GM21619 (cell line): ENCODE data around the gene NFATC2.
A peak's percentile ranks its signal among the peaks of the same experiment; 100 is the strongest.

Source experiments
- ATAC-seq: cut with Tn5 transposase; IDR thresholded peaks from one replicate; pipeline ENCODE4 v1.9.1; 2021; ENCODE audit not compliant: unreplicated experiment

NFATC2 gene

DNA sequence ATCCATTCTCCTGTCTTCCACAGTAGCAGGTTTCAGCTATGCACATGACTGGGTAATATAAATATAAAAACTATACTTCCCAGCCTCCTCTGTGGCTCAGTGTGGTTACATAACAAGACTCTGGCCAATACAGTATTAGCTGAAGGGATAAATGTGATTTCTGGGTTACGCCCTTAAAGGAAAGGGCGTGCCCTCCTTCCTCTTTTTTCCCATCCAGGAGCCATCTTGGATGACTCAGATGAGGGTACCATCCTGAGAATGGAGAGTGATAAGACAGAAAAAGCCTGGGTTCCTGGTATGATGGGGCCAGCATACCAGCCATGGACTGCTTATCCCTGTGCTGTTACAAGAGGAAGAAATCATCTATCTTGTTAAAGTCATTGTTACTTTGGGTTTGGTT, 123.3 kb downstream of the NFATC2 start:
- no peak for ATAC-seq

- no peak for ATAC-seq
These were observed 124.4 kb downstream of the NFATC2 start for GRCh38 chr20:51418137-51418529.

DNA sequence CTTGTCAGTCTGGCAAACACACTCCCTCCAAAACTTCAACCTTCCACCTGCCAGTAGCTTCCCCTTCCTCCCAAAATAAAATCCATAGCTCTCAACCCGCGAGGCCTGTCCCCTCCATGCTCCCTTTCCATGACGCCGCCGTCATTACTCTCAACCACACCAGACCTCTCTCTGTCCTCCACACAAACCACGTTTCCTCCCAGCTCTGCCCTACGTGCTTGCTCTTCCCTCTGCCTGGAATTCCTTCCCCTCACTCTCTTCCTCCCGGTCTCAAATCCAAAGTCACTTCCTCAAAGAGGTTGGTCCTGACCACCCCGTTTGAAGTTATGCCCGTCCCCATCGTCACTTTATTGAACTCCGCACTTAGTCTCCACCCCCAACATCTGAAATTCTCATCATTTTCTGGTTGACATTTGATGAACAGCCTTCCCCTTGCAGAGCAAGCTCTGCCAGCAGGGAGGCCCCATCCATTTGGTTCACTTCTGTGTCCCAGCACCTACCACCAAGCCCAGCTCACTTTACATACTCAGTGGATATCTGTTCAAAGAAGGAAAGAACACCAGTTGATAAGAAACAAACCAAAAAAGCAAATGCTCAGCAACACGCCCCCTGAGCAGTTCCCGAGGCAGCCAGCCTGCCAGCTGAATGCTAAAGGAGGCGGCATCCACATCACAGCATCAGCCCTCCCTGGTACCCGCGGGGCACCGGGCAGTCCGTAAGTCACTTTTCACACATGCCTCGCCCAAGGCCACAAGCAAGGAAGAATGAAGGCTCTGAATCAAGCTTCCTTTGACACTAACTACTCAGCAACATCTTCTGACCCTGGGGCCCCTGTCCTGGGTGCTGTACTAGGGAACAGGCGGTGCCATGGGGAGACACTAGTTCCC, 125.0 kb downstream of the NFATC2 start:
- ATAC-seq = no peak

DNA sequence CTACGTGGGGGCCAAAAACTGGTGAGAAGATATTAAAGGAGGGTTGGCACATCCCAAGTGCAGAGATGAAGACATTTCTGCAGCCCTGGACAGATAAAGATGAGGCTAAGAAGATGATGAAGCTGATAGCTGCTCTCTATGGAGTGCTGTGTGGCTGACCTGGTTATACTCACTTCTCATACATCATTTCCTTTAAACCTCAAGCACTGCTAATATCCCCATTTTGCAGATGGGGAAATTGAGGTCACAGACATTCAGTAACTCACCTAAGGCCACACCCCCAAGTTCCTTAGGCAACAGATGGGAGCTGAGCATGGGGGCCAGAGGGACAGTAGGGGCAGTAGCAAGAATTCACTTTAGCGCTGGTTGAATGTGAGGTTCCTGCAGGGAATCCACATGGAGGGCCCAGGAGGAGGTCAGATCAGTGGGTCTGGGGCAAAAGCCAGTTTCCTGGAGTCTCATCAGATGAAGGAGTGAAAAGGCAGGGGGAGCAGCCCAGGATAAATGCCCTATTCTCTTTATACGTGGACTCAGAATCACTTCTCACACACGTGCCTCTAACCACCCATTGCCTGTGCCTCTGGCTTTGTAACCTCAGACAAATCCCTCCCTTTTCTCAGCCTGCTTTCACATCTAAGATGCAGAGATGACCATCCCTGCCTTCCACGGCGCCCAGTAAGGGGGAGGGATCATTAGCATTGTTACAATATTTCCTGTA, 125.8 kb downstream of the NFATC2 start:
- ATAC-seq = no peak

GRCh38 chr20:51413857-51414256, 128.7 kb downstream of the NFATC2 start:
- peak; percentile 49 for ATAC-seq

DNA sequence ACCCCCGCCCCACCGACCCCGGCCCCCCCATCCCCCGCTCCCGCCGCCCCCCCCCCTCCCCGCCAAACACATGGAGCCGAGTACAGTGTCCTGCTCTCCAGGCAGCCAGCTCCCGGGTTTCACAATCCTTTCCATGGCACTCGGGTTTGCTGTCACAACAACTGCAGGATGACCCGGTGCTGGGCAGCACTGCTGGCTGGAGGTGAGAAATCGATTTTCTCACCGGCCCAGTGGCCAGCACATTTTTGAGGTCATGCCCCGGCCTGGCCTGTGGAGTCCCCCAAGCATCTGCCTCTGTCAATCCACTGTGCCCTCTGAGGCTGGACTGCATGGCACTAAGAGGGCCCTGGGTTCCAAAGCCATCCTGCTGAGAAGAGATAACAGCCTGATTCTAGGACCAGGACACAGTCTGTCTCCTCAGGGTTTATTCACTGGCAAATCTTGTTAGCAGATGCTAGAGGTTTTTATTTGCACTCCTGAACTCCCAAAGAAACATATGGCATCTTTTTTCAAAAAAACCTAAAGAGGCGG, 129.5 kb downstream of the NFATC2 start:
- ATAC-seq = no peak

DNA sequence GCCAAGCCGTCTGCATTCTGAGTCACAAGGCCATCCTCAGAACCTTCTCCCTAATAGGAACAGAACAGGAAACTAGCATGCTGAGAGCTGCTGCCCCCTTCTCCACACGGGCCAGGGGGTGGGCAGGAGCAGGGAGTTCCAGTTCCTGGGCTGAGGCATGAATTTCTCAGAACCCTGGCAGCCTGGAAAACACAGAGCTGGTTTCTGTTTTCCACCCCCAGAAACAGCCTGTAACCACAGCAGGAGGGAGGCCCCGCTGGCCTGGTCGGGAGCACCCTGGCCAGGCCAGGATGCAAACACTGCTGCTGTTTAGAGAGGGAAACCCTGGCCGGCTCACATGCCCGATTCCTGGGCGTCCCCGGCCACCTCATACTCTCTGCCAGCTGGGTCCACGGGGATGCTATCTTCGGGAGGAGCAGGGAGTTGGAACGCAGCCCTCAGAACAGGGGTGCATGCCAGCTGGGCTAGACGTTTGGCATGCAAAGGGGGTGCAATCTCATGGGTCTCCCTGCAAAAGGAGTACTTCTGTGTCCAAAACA, 130.1 kb downstream of the NFATC2 start:
- ATAC-seq = no peak

DNA sequence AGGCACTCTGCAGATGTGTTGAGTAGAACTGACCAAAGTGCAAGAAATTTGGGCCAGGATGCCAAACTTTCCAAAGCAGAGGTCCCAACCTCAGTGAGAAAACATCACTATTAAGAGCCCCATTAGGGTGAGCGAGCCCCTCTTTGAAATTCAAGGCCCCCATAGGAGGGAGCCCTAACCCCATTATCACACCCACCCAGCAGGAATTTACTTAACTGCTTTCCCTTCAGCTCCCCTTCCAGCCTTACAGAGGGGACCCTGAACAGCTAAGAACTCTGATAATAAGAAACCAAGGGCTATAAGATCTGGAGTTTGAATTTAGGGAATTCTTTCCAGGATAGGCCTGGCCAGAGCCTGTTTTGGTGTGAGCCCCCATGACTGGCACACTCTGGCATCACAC, 130.6 kb downstream of the NFATC2 start:
- ATAC-seq = no peak

GRCh38 chr20:51410586-51411325, 131.8 kb downstream of the NFATC2 start:
- ATAC-seq = no peak

DNA sequence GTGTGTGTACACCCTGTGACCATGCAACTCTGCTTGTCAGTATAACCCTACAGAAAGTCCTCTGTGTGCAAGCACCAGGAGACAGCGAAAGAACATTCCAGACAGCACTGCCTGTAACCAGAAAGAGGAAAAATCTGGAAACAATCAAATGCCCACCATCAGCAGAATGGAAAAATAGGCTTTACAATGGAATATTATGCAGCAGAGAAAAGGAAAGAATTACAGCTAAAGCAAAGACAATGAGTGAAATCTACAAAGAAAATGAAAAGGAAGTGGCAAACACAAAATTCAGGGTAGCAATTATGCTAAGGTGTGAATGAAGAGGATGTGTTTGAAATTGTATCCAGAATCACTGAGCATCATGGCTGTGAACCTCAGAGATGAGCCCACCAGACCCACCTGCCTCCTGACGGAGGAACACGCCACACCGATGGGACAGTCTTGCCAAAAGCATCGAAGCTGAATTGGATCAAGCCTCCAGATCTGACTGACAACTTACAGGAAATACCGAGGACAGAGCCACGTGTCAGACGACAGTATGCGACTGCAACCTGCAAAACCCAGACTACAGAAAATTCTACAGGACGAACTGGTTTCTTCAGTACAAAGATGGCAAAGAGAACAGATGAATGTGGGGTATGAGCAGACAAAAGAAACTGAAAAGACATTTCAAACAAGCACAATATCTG, 133.2 kb downstream of the NFATC2 start:
- no peak for ATAC-seq

- ATAC-seq = peak; percentile 74
These were observed 138.0 kb downstream of the NFATC2 start for GRCh38 chr20:51404297-51405060.

DNA sequence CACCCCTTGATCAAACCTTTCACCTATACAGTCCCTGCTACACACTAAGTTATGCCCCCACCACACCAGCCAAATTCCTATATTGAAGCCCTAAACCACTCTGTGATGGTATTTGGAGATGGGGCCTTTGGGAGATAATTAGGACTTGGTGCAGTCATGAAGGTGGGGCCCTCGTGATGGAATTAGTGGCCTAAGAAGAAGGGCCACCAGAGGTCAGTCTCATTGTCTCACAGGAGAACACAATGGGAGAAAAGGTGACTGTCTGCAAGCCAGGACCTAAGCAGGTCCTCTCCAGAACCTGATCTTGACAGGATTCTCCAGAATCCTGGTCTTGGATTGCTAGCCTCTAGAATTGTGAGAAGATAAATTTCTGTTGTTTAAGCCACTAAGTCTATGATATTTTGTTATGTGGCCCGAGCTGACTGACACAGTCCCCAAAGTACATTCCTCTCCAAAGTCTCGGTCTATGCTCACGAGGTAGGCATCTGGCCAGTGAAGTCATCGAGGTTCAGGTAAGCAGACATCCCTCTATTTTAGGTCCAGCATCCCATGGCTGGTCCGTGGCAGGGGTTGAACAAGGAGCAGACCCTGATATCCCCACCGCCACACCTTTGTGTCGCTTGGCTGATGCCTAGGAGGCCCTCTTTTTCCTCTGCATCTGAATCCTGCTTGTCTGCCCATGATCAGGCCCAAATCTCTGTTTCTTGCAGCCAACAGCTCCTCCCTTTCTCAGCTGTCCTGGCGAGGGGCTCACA, 138.9 kb downstream of the NFATC2 start:
- no peak for ATAC-seq

- no peak for ATAC-seq
These were observed 140.3 kb downstream of the NFATC2 start for GRCh38 chr20:51402201-51402600.

- ATAC-seq = no peak
These were observed 141.0 kb downstream of the NFATC2 start for GRCh38 chr20:51401496-51401895.

DNA sequence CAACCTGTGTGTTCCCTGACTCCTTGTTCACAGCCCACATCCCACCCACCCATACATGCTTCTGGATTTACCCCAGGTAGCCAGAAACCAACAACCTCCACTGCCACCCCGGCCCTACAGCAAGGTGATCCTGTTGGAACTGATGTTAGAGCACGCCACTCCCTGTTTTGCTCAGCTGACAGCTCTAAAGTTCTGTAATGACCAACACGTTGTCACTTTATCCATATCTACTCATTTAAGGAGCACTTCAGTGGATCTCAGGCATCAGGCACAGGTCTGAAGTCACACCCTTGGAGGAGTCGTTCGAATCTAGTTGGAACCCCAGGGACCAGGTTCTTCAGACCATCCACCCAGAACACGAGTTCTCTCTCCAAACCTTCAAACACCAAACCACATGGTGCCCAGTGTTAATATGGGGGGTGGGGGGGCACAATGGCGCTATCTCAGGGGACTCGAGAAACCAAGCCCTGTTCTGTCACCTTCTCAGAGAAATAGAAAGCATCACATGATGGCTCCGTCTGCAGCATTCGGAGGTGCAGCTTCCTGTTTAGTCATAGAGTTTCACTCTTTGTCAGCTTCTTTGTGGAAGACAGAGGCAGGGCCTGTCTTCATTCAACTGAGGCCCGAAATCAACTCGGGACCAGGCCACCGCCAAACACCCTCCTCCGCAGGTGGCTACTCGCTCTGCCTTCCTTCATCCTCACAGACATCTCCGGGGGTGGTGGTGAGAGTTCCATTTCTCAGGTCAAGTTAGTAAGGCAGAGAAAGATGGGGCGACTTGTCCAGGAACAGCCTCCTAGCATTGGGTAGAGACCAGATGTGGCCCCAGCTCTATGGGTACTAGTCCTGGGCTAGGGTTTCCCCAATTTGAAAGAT, 142.2 kb downstream of the NFATC2 start:
- peak; percentile 63 for ATAC-seq

- no peak for ATAC-seq
These were observed 143.3 kb downstream of the NFATC2 start for GRCh38 chr20:51399006-51399890.

DNA sequence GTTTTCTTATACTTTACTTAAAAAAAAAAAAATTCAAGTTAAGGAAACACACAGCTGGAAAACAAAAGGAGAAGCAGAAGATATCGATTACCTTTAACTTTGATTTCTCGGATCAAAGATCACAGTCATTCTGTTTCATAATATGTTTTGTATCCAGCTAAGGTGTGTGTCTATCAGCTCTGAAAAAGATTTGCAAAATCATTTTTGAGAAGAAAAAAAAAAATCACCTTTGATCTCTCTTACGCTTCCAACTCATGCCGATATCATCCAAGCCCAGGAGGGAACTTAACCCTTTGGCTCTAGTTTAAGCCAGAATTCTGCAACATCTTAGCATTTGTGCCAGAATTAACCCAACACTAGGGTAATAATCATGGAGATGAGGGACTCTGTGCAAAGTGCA, 144.0 kb downstream of the NFATC2 start:
- no peak for ATAC-seq
